NT2/D1 (cell line): ENCODE data around the gene S1PR2.
A peak's percentile ranks its signal among the peaks of the same experiment; 100 is the strongest.

Experiments used
- DNase-seq: peaks from one replicate; pipeline ENCODE4 v3.0.0-alpha.2; 2011; ENCODE audit warnings: low read depth, low spot score
- H3K27me3 ChIP-seq: 2 replicates; pipeline ENCODE4 v1.6.0; 2011; ENCODE audit warnings: mild to moderate bottlenecking; ENCODE audit not compliant: insufficient read length, insufficient read depth
- H3K36me3 ChIP-seq: 2 replicates; pipeline ENCODE4 v1.6.1; 2011; ENCODE audit warnings: mild to moderate bottlenecking, low read length, mixed read lengths; ENCODE audit not compliant: insufficient read depth, insufficient read length
- H3K4me1 ChIP-seq: 2 replicates; pipeline ENCODE4 v1.5.1; 2011; ENCODE audit not compliant: insufficient read depth, insufficient read length
- H3K4me3 ChIP-seq: 2 replicates; pipeline ENCODE4 v1.5.1; 2011; ENCODE audit warnings: low read depth; ENCODE audit not compliant: insufficient read length
- H3K9ac ChIP-seq: 2 replicates; pipeline ENCODE4 v1.6.0; 2011; ENCODE audit warnings: low read depth; ENCODE audit not compliant: insufficient read length
- H3K9me3 ChIP-seq: 2 replicates; pipeline ENCODE4 v1.5.1; 2011; ENCODE audit warnings: mild to moderate bottlenecking, low read length; ENCODE audit not compliant: insufficient read depth
- SUZ12 ChIP-seq: IDR thresholded peaks from 2 replicates; pipeline ENCODE4 v1.6.1; 2011; ENCODE audit not compliant: insufficient read length, insufficient read depth; ENCODE audit errors: extremely low read depth
- YY1 ChIP-seq: IDR thresholded peaks from 2 replicates; pipeline ENCODE4 v1.6.1; 2011; ENCODE audit not compliant: insufficient read length, insufficient read depth
- ZNF274 ChIP-seq: IDR thresholded peaks from 2 replicates; pipeline ENCODE4 v1.6.1; 2011; ENCODE audit warnings: mild to moderate bottlenecking, low read depth, low read length

Gene S1PR2

GRCh38 chr19:10270180-10270615 is 39.1 kb upstream of the S1PR2 start:
- H3K4me1 ChIP-seq = peaks cover 11% of the 10 kb centered on the region
- H3K9me3 ChIP-seq = no peaks in the 10 kb centered on the region
- peak overlapping the region; percentile 41 for H3K4me3 ChIP-seq
- DNase-seq = no peak
- H3K36me3 ChIP-seq = peaks cover 6% of the 10 kb centered on the region
- no peak for TF ChIP-seq ZNF274
- TF ChIP-seq YY1 = no peak
- TF ChIP-seq SUZ12 = no peak
- peaks cover 13% of the 10 kb centered on the region for H3K27me3 ChIP-seq
- peak overlapping the region; percentile 62 for H3K9ac ChIP-seq

GRCh38 chr19:10269333-10270179 is 38.4 kb upstream of the S1PR2 start:
- peaks cover 13% of the 10 kb centered on the region for H3K27me3 ChIP-seq
- no peaks in the 10 kb centered on the region for H3K9me3 ChIP-seq
- TF ChIP-seq SUZ12 (no peak), ZNF274 (no peak), YY1 (no peak)
- peaks cover 1% of the 10 kb centered on the region for H3K36me3 ChIP-seq
- DNase-seq = no peak
- peaks cover 11% of the 10 kb centered on the region for H3K4me1 ChIP-seq
- peak overlapping the region; percentile 62 for H3K9ac ChIP-seq
- peak overlapping the region; percentile 41 for H3K4me3 ChIP-seq

- Histone ChIP-seq H3K36me3 (no peaks in the 10 kb centered on the region), H3K9me3 (no peaks in the 10 kb centered on the region), H3K9ac (no peak overlapping the region), H3K4me3 (no peak overlapping the region), H3K4me1 (peaks cover 11% of the 10 kb centered on the region), H3K27me3 (peaks cover 13% of the 10 kb centered on the region)
- TF ChIP-seq ZNF274 (no peak), SUZ12 (no peak), YY1 (no peak)
- no peak for DNase-seq
Measured at GRCh38 chr19:10268071-10268470, 36.9 kb upstream of the S1PR2 start.

GRCh38 chr19:10266706-10267105 is 35.6 kb upstream of the S1PR2 start:
- Histone ChIP-seq H3K36me3 (no peaks in the 10 kb centered on the region), H3K9me3 (no peaks in the 10 kb centered on the region), H3K4me3 (no peak overlapping the region), H3K9ac (no peak overlapping the region), H3K27me3 (peaks cover 13% of the 10 kb centered on the region), H3K4me1 (peaks cover 11% of the 10 kb centered on the region)
- TF ChIP-seq ZNF274 (no peak), YY1 (no peak), SUZ12 (no peak)
- no peak for DNase-seq

- H3K4me3 ChIP-seq = no peak overlapping the region
- TF ChIP-seq SUZ12 (no peak), ZNF274 (no peak), YY1 (no peak)
- no peaks in the 10 kb centered on the region; the same call in 1 of the 2 replicates for H3K9me3 ChIP-seq
- peaks cover 24% of the 10 kb centered on the region for H3K36me3 ChIP-seq
- DNase-seq = no peak
- H3K27me3 ChIP-seq = no peaks in the 10 kb centered on the region
- H3K4me1 ChIP-seq = peaks cover 9% of the 10 kb centered on the region
- no peak overlapping the region for H3K9ac ChIP-seq
Measured at GRCh38 chr19:10262771-10263170, 31.6 kb upstream of the S1PR2 start.

GRCh38 chr19:10260141-10260584 is 29.0 kb upstream of the S1PR2 start:
- DNase-seq = no peak
- Histone ChIP-seq H3K4me1 (peaks cover 9% of the 10 kb centered on the region), H3K4me3 (no peak overlapping the region), H3K36me3 (peaks cover 47% of the 10 kb centered on the region), H3K9ac (no peak overlapping the region), H3K27me3 (no peaks in the 10 kb centered on the region), H3K9me3 (no peaks in the 10 kb centered on the region; the same call in 1 of the 2 replicates)
- TF ChIP-seq SUZ12 = no peak
- TF ChIP-seq ZNF274 = no peak
- TF ChIP-seq YY1 = no peak

GRCh38 chr19:10259162-10259905 is 28.2 kb upstream of the S1PR2 start:
- TF ChIP-seq ZNF274 (no peak), YY1 (no peak), SUZ12 (no peak)

More at GRCh38 chr19:10259162-10259905, 28.2 kb upstream of the S1PR2 start:
- Histone ChIP-seq H3K9me3 (no peaks in the 10 kb centered on the region; the same call in 1 of the 2 replicates), H3K4me3 (no peak overlapping the region), H3K9ac (peak overlapping the region; percentile 5), H3K4me1 (peaks cover 9% of the 10 kb centered on the region), H3K27me3 (no peaks in the 10 kb centered on the region), H3K36me3 (peaks cover 55% of the 10 kb centered on the region)
- DNase-seq = peak; percentile 93
